ENCODE measurements around the gene MYOM3. TPM values are rescaled to one million over a fixed set of nuclear protein-coding genes. Genes with fewer than 3 reads are reported as not detected.
"Not testable (repeated sequence)": the region's sequence is repeated elsewhere in the genome, so short reads cannot be mapped to it uniquely, and the experiment has no call there.

The MYOM3 gene
- total RNA-seq, 2 donors from 2014 or later, result 0.11 to 0.15 TPM

DNA sequence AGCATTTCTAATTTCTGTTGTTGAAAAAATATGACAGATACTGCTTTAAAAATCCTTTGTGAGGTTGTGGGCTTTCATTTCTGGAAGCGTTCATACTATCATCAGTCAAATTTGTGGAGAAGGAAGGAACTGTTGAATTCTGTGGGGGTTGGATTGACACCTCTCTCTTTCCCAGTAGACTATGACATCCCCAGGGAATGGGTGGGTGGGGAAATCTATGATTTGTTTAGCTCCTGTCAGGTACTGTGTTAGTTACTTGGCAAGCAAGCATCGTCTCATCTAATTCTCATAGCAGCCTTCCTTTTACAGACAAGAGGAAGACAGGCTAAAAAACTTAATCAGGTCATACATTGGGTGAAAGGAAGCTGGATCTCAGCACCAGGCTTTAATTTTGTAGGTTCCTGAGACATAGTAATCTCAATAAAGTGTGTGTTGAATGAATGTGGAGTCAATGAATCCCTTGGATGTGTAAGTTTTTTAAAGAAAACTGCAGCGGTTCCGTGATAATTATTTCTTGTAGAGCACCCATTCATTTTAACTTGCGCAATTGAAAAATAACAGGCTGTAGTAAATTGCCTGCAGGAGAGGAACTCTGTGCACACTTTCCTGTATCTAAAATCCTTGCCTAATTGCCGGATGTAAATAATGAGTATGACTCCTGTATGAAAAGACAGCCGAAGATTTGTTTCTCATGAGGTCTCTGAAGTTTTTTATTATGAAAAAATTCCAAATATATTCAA, 60.6 kb downstream of the MYOM3 start:
- no peaks in the 10 kb centered on the region for H3K9me3 Mint-ChIP-seq
- H3K4me1 Mint-ChIP-seq, result peaks cover 6% of the 10 kb centered on the region
- Histone ChIP-seq H3K4me1 (ENCODE audit: control insufficient read depth, insufficient read depth, low read length) (peaks cover 6% of the 10 kb centered on the region), H3K36me3 (ENCODE audit: control insufficient read depth, insufficient read depth, low read length) (no peaks in the 10 kb centered on the region), H3K9ac (ENCODE audit: extremely low read depth, low read length, poor library complexity, severe bottlenecking) (no peak overlapping the region), H3K27ac (ENCODE audit: low read depth, low read length) (no peak overlapping the region), H3K9me3 (ENCODE audit: control insufficient read depth, low read length) (no peaks in the 10 kb centered on the region), H3K27me3 (ENCODE audit: control insufficient read depth, insufficient read depth, low read length, poor library complexity, severe bottlenecking) (no peaks in the 10 kb centered on the region), H3K4me3 (ENCODE audit: low read length) (no peak overlapping the region)
- H3K27ac Mint-ChIP-seq, result no peak overlapping the region
- no peak overlapping the region for H3K4me3 Mint-ChIP-seq
- no peak for DNase-seq
- H3K36me3 Mint-ChIP-seq (ENCODE audit: low read depth), result no peaks in the 10 kb centered on the region
- WGBS, 2 experiments (ENCODE audit: insufficient coverage in 1 of 2, insufficient read length in 1 of 2), result 93 to 98% methylated on average over 4 to 7 of the region's 7 CpGs
- H3K27me3 Mint-ChIP-seq (ENCODE audit: insufficient read depth), result no peaks in the 10 kb centered on the region
- TF ChIP-seq, protein P1, sequence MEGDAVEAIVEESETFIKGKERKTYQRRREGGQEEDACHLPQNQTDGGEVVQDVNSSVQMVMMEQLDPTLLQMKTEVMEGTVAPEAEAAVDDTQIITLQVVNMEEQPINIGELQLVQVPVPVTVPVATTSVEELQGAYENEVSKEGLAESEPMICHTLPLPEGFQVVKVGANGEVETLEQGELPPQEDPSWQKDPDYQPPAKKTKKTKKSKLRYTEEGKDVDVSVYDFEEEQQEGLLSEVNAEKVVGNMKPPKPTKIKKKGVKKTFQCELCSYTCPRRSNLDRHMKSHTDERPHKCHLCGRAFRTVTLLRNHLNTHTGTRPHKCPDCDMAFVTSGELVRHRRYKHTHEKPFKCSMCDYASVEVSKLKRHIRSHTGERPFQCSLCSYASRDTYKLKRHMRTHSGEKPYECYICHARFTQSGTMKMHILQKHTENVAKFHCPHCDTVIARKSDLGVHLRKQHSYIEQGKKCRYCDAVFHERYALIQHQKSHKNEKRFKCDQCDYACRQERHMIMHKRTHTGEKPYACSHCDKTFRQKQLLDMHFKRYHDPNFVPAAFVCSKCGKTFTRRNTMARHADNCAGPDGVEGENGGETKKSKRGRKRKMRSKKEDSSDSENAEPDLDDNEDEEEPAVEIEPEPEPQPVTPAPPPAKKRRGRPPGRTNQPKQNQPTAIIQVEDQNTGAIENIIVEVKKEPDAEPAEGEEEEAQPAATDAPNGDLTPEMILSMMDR (conservative IDR thresholded peaks at IDR 0.05), result no peak

DNA sequence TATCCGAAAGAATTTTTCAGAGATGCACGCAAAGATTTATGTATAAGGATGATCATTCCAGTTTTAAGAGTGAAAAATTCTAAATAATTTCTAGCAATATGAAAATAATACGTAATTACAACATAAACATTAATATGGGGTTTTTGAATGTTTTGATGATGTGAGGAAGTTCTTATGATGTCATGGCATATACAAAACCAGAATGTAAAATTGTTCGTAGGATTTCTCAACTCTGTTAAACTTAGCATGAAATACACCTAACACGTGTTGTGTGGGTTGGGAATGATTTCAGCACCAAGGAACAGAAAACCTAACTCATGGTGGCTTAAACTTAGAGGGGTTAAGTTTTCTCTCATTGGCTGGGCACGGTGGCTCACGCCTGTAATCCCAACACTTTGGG, 62.2 kb downstream of the MYOM3 start:
- 86 to 96% methylated on average over 3 to 7 of the region's 7 CpGs for WGBS, 2 experiments (ENCODE audit: insufficient coverage in 1 of 2, insufficient read length in 1 of 2)
- H3K27me3 ChIP-seq (ENCODE audit: control insufficient read depth, insufficient read depth, low read length, poor library complexity, severe bottlenecking), result no peaks in the 10 kb centered on the region
- TF ChIP-seq, protein P1 (conservative IDR thresholded peaks at IDR 0.05), result no peak
- no peaks in the 10 kb centered on the region for H3K27me3 Mint-ChIP-seq (ENCODE audit: insufficient read depth)
- H3K36me3 ChIP-seq (ENCODE audit: control insufficient read depth, insufficient read depth, low read length), result no peaks in the 10 kb centered on the region
- H3K4me1 ChIP-seq (ENCODE audit: control insufficient read depth, insufficient read depth, low read length), result peaks cover 6% of the 10 kb centered on the region
- peaks cover 12% of the 10 kb centered on the region for H3K4me1 Mint-ChIP-seq
- no peaks in the 10 kb centered on the region for H3K36me3 Mint-ChIP-seq (ENCODE audit: low read depth)
- H3K9me3 Mint-ChIP-seq, result no peaks in the 10 kb centered on the region
- no peak overlapping the region for H3K27ac Mint-ChIP-seq
- no peaks in the 10 kb centered on the region for H3K9me3 ChIP-seq (ENCODE audit: control insufficient read depth, low read length)
- no peak for DNase-seq
- H3K4me3 Mint-ChIP-seq, result no peak overlapping the region
- no peak overlapping the region for H3K27ac ChIP-seq (ENCODE audit: low read depth, low read length)
- H3K4me3 ChIP-seq (ENCODE audit: low read length), result no peak overlapping the region
- no peak overlapping the region for H3K9ac ChIP-seq (ENCODE audit: extremely low read depth, low read length, poor library complexity, severe bottlenecking)

DNA sequence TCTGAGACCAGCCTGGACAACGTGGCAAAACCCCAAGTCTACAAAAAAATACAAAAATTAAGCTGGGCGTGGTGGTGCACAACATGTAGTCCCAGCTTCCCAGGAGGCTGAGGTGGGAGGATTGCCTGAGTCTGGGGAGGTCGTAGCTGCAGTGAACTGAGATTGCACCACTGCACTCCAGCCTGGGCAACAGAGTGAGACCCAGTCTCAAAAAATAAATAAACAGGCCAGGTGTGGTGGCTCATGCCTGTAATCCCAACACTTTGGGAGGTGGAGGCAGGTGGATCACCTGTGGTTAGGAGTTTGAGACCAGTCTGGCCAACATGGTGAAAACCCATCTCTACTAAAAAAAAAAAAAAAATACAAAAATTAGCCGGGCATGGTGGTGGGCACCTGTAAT, 63.0 kb downstream of the MYOM3 start:
- not testable (repeated sequence) for H3K9me3 Mint-ChIP-seq; H3K4me3 ChIP-seq (ENCODE audit: low read length); H3K27ac ChIP-seq (ENCODE audit: low read depth, low read length); H3K36me3 ChIP-seq (ENCODE audit: control insufficient read depth, insufficient read depth, low read length); H3K9ac ChIP-seq (ENCODE audit: extremely low read depth, low read length, poor library complexity, severe bottlenecking); H3K27ac Mint-ChIP-seq; H3K4me1 ChIP-seq (ENCODE audit: control insufficient read depth, insufficient read depth, low read length); H3K27me3 ChIP-seq (ENCODE audit: control insufficient read depth, insufficient read depth, low read length, poor library complexity, severe bottlenecking); H3K9me3 ChIP-seq (ENCODE audit: control insufficient read depth, low read length); H3K36me3 Mint-ChIP-seq (ENCODE audit: low read depth); H3K27me3 Mint-ChIP-seq (ENCODE audit: insufficient read depth); H3K4me3 Mint-ChIP-seq; DNase-seq
- 89 to 94% methylated on average over 3 to 4 of the region's 4 CpGs for WGBS, 2 experiments (ENCODE audit: insufficient coverage in 1 of 2, insufficient read length in 1 of 2)
- peaks cover 12% of the 10 kb centered on the region for H3K4me1 Mint-ChIP-seq

Data from endodermal cell (in vitro differentiated cells).